GM23248 (cell line): Measurements from ENCODE around the gene CASK.

Experiments used
- EZH2 ChIP-seq: fragments of 200-600 bp; sonication (generic); IDR thresholded peaks from 2 replicates; pipeline ENCODE4 v1.6.1; 2018; ENCODE audit warnings: antibody characterized with exemption, mild to moderate bottlenecking; ENCODE audit not compliant: insufficient read depth, poor library complexity, severe bottlenecking
- EZH2phosphoT487 ChIP-seq: fragments of 200-600 bp; sonication (generic); IDR thresholded peaks from 2 replicates; pipeline ENCODE4 v1.6.1; 2018; ENCODE audit warnings: antibody characterized with exemption, moderate library complexity, mild to moderate bottlenecking, low read depth; ENCODE audit not compliant: insufficient read depth

DNA sequence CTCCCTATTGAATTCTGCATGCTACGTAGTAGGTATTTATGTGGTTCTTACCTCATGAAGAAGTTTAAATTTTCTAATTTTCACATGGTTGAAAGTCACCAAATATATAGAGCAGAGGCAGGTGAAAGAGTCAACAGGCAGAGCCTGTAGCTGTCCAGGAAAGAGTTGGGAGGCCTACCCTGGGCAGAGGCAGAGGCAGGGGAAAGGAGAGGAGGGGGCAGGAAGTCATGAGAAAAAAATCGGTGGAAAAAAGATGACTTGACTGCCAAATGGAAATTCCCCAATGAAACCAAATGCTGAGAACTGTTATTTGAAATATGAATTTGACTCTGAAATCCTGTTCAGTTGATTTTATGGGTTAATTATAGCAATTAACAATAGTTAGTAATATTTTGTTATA lies 257.7 kb downstream of the CASK start:
- TF ChIP-seq EZH2 (no peak), EZH2phosphoT487 (no peak)
